ENCODE results near the gene OVOL2.
A peak's percentile ranks its signal among the peaks of the same experiment; 100 is the strongest.
"Not testable (repeated sequence)": the region's sequence is repeated elsewhere in the genome, so short reads cannot be mapped to it uniquely, and the experiment has no call there.

The OVOL2 gene

GRCh38 chr20:18057101-18057993 is at the start of gene OVOL2:
OVOL2 (minus strand) TSS chr20:18057916; CDS start chr20:18057634, 282 bp downstream.
- no peak for TF ChIP-seq CTCF (conservative IDR thresholded peaks at IDR 0.05; ENCODE audit: low read depth, low read length)
- DNase-seq (ENCODE audit: low read depth), result peak; percentile 4
- no peak within 1 kb of the TSS for H3K4me3 ChIP-seq (ENCODE audit: low read depth, low read length)

GRCh38 chr20:18103497-18103896 is 45.8 kb upstream of the OVOL2 start:
- DNase-seq (ENCODE audit: low read depth), result no peak
- no peak overlapping the region for H3K4me3 ChIP-seq (ENCODE audit: low read depth, low read length)
- no peak for TF ChIP-seq CTCF (conservative IDR thresholded peaks at IDR 0.05; ENCODE audit: low read depth, low read length)

- no peak for TF ChIP-seq CTCF (conservative IDR thresholded peaks at IDR 0.05; ENCODE audit: low read depth, low read length)
- no peak overlapping the region for H3K4me3 ChIP-seq (ENCODE audit: low read depth, low read length)
- no peak for DNase-seq (ENCODE audit: low read depth)
Observed at GRCh38 chr20:18101125-18101810, 43.6 kb upstream of the OVOL2 start.

- DNase-seq (ENCODE audit: low read depth), result not testable (repeated sequence)
Observed at GRCh38 chr20:18100569-18100968, 42.9 kb upstream of the OVOL2 start.

GRCh38 chr20:18094191-18094590 is 36.5 kb upstream of the OVOL2 start:
- H3K4me3 ChIP-seq (ENCODE audit: low read depth, low read length), result no peak overlapping the region
- no peak for DNase-seq (ENCODE audit: low read depth)
- no peak for TF ChIP-seq CTCF (conservative IDR thresholded peaks at IDR 0.05; ENCODE audit: low read depth, low read length)

More at GRCh38 chr20:18100569-18100968, 42.9 kb upstream of the OVOL2 start:
- not testable (repeated sequence) for H3K4me3 ChIP-seq (ENCODE audit: low read depth, low read length)

GRCh38 chr20:18093388-18093787 is 35.7 kb upstream of the OVOL2 start:
- no peak for DNase-seq (ENCODE audit: low read depth)
- no peak overlapping the region for H3K4me3 ChIP-seq (ENCODE audit: low read depth, low read length)
- no peak for TF ChIP-seq CTCF (conservative IDR thresholded peaks at IDR 0.05; ENCODE audit: low read depth, low read length)

- no peak overlapping the region for H3K4me3 ChIP-seq (ENCODE audit: low read depth, low read length)
- no peak for DNase-seq (ENCODE audit: low read depth)
- TF ChIP-seq CTCF (conservative IDR thresholded peaks at IDR 0.05; ENCODE audit: low read depth, low read length), result no peak
Observed at GRCh38 chr20:18092890-18093289, 35.2 kb upstream of the OVOL2 start.

All from choroid plexus epithelial cell (primary cell).